K562 (cell line): ENCODE measurements around the gene VASH2. TPM values are rescaled to one million over a fixed set of nuclear protein-coding genes. Genes with fewer than 3 reads are reported as not detected.

ENCODE experiments used
- CBFA2T2 ChIP-seq: fragments of 450-650 bp; conservative IDR thresholded peaks from 2 replicates; pipeline ENCODE4 v1.6.1; 2017; ENCODE audit warnings: mild to moderate bottlenecking
- DDX20 ChIP-seq: fragments of 450-650 bp; IDR thresholded peaks from 2 replicates; pipeline ENCODE4 v1.6.1; 2016; ENCODE audit warnings: missing genetic modification characterization, low read depth, mild to moderate bottlenecking, missing compliant biosample characterization, moderate library complexity
- ETV5 ChIP-seq: sonication (generic); formaldehyde crosslinking; IDR thresholded peaks from 2 replicates; pipeline ENCODE4 v1.4.0; 2020; ENCODE audit warnings: low read depth, mild to moderate bottlenecking, missing genetic modification reagents
- GABPB2 ChIP-seq: fragments of 250-450 bp; sonication (Bioruptor Pico); conservative IDR thresholded peaks from 2 replicates; pipeline ENCODE4 v1.5.1; 2021; ENCODE audit warnings: mild to moderate bottlenecking
- GTF2E2 ChIP-seq: fragments of 200-800 bp; sonication (Bioruptor generic); IDR thresholded peaks from 2 replicates; pipeline ENCODE4 v1.6.1; 2016; ENCODE audit warnings: missing genetic modification characterization, missing compliant biosample characterization
- HDAC1 ChIP-seq, 2 experiments: fragments of 450-650 bp; IDR thresholded peaks; 2 replicates each; pipeline ENCODE4 v1.6.1; 2016 to 2017; ENCODE audit warnings: inconsistent platforms in 1 of 2, mild to moderate bottlenecking in 1 of 2, moderate library complexity in 1 of 2
- HDAC2 ChIP-seq: fragments of 450-650 bp; IDR thresholded peaks from 2 replicates; pipeline ENCODE4 v1.6.1; 2016; ENCODE audit warnings: mild to moderate bottlenecking
- HDGF ChIP-seq: fragments of 450-650 bp; IDR thresholded peaks from 2 replicates; pipeline ENCODE4 v1.6.1; 2016
- KDM4B ChIP-seq, 2 experiments: fragments of 450-650 bp in 1 of 2; sonication (generic) in 1 of 2; IDR thresholded peaks; 2 replicates each; pipeline ENCODE4 v1.6.1; 2016 to 2017; ENCODE audit warnings: borderline replicate concordance in 2 of 2, antibody characterized with exemption in 1 of 2, low read depth in 1 of 2, mild to moderate bottlenecking in 1 of 2
- MCM2 ChIP-seq: fragments of 450-650 bp; IDR thresholded peaks from 2 replicates; pipeline ENCODE4 v1.6.1; 2017; ENCODE audit warnings: low read depth, mild to moderate bottlenecking
- PCBP2 ChIP-seq: fragments of 200-400 bp; formaldehyde crosslinking; IDR thresholded peaks from 2 replicates; pipeline ENCODE4 v1.6.1; 2018; ENCODE audit warnings: low read length, low read depth, mild to moderate bottlenecking, moderate library complexity; ENCODE audit not compliant: poor library complexity, severe bottlenecking
- POLR2B ChIP-seq: fragments of 450-650 bp; IDR thresholded peaks from 2 replicates; pipeline ENCODE4 v1.6.1; 2018; ENCODE audit warnings: low read depth; ENCODE audit not compliant: partially characterized antibody
- PURB ChIP-seq: sonication (generic); formaldehyde crosslinking; IDR thresholded peaks from 2 replicates; pipeline ENCODE4 v1.9.0; 2021; ENCODE audit warnings: low read depth, mild to moderate bottlenecking, missing genetic modification reagents
- TCF7L2 ChIP-seq: fragments of 150-350 bp; IDR thresholded peaks from 2 replicates; pipeline ENCODE4 v1.6.1; 2016; ENCODE audit warnings: low read depth, mild to moderate bottlenecking, low read length, moderate library complexity
- TEAD1 ChIP-seq, 2 experiments: fragments of 450-650 bp in 1 of 2; sonication (generic) in 1 of 2; formaldehyde crosslinking; IDR thresholded peaks; 2 replicates each; pipeline versions ENCODE4 v1.4.0 to v1.8.0; 2020 to 2022; ENCODE audit warnings: mild to moderate bottlenecking in 2 of 2, missing genetic modification reagents in 1 of 2
- THRB ChIP-seq: fragments of 450-650 bp; formaldehyde crosslinking; conservative IDR thresholded peaks from 2 replicates; pipeline ENCODE4 v1.4.0; 2022; ENCODE audit warnings: mild to moderate bottlenecking, missing genetic modification characterization
- ZBTB5 ChIP-seq: fragments of 450-650 bp; IDR thresholded peaks from 2 replicates; pipeline ENCODE4 v1.6.1; 2017; ENCODE audit warnings: antibody characterized with exemption
- ZC3H8 ChIP-seq: fragments of 450-650 bp; IDR thresholded peaks from 2 replicates; pipeline ENCODE4 v1.6.1; 2017
- ZNF212 ChIP-seq: fragments of 450-650 bp; formaldehyde crosslinking; IDR thresholded peaks from 2 replicates; pipeline ENCODE4 v1.4.0; 2020; ENCODE audit warnings: mild to moderate bottlenecking
- ZNF274 ChIP-seq: IDR thresholded peaks from 2 replicates; pipeline ENCODE4 v1.6.1; 2011; ENCODE audit warnings: low read depth, mild to moderate bottlenecking, low read length, moderate library complexity, borderline replicate concordance
- ZNF583 ChIP-seq: fragments of 250-450 bp; sonication (Bioruptor Pico); IDR thresholded peaks from 2 replicates; pipeline ENCODE4 v1.4.0; 2020
- ZNF668 ChIP-seq: fragments of 250-450 bp; sonication (Bioruptor Pico); IDR thresholded peaks from 2 replicates; pipeline ENCODE4 v1.8.0; 2022; ENCODE audit warnings: mild to moderate bottlenecking, inconsistent platforms
- ZNF778 ChIP-seq: fragments of 450-650 bp; formaldehyde crosslinking; IDR thresholded peaks from 2 replicates; pipeline ENCODE4 v1.4.0; 2020; ENCODE audit warnings: mild to moderate bottlenecking, moderate library complexity
- ZNF780A ChIP-seq: fragments of 250-450 bp; sonication (Bioruptor Pico); IDR thresholded peaks from 2 replicates; pipeline ENCODE4 v1.5.0; 2021; ENCODE audit warnings: mild to moderate bottlenecking
- polyA plus RNA-seq, 8 experiments: library from polyadenylated mRNA; depleted of rRNA in 4 of 8; stranded (reverse) in 5 of 8; unstranded in 3 of 8; fragments of >200 nt; fragmentation: Nextera tagmentation in 2 of 8; fragmentation: Illumina TruSeq in 1 of 8; extraction: Ambion mirVana in 2 of 8; extraction: Trizol in 1 of 8; gene quantifications; 2 replicates each; pipeline versions ENCODE4 v1.2.1 to v1.2.3, GENCODE V29; 2011 to 2014; ENCODE audit warnings: inconsistent platforms in 1 of 8, missing spikeins in 1 of 8
- total RNA-seq, 7 experiments: library from RNA; depleted of rRNA in 6 of 7; stranded (reverse); fragments of >200 nt in 6 of 7; fragmentation: Illumina TruSeq in 2 of 7; extraction: Trizol in 2 of 7; gene quantifications; 2 replicates each; pipeline versions ENCODE4 v1.2.1 to v1.2.3, GENCODE V29; 2011 to 2021; ENCODE audit warnings: low replicate concordance in 1 of 7
- TF ChIP-seq, protein P1 (sequence below): sonication (generic); formaldehyde crosslinking; IDR thresholded peaks from 2 replicates; pipeline ENCODE4 v1.8.0; 2022; ENCODE audit warnings: missing genetic modification reagents, mild to moderate bottlenecking, borderline replicate concordance

VASH2 gene
- total and polyA plus RNA-seq, 9 of the 15 experiments (the other 6 are each of a cell fraction or from before 2014, with no cell fraction given): 0.04 to 0.40 (median 0.10) TPM; not detected in 1

GRCh38 chr1:213015099-213016050 lies 65.0 kb downstream of the VASH2 start, which contains the start of gene ANGEL2 (continued):
- no peak for TF ChIP-seq ZBTB5
- peak in 1 of 2 experiments; percentile 64; a peak in 1 of 4 replicates for TF ChIP-seq KDM4B (IDR thresholded peaks at IDR 0.05; ENCODE audit: borderline replicate concordance in 2 of 2, low read depth in 1 of 2)
- TF ChIP-seq POLR2B: peak; percentile 70
- TF ChIP-seq DDX20 (tag): peak; percentile 51; the same call in 1 of the 2 replicates
- TF ChIP-seq TEAD1 (CRISPR knock-in tag; IDR thresholded peaks at IDR 0.05): peak in 1 of 2 experiments; percentile 87; a peak in 2 of 4 replicates
- peak; percentile 58; the same call in 1 of the 2 replicates for TF ChIP-seq THRB
- no peak; a peak in 2 of 4 replicates for TF ChIP-seq HDAC1 (IDR thresholded peaks at IDR 0.05)
- no peak for TF ChIP-seq ZNF212 (CRISPR knock-in tag)
- no peak for TF ChIP-seq PCBP2
- no peak for TF ChIP-seq ETV5
- peak; percentile 12; the same call in 1 of the 2 replicates for TF ChIP-seq ZNF583 (CRISPR knock-in tag)
- TF ChIP-seq, protein P1, sequence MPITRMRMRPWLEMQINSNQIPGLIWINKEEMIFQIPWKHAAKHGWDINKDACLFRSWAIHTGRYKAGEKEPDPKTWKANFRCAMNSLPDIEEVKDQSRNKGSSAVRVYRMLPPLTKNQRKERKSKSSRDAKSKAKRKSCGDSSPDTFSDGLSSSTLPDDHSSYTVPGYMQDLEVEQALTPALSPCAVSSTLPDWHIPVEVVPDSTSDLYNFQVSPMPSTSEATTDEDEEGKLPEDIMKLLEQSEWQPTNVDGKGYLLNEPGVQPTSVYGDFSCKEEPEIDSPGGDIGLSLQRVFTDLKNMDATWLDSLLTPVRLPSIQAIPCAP (CRISPR knock-in tag): no peak
- no peak for TF ChIP-seq TCF7L2
- no peak for TF ChIP-seq MCM2
- TF ChIP-seq ZNF668: no peak
- no peak for TF ChIP-seq ZNF274
- peak; percentile 16; the same call in 1 of the 2 replicates for TF ChIP-seq HDAC2
- TF ChIP-seq HDGF: no peak
- TF ChIP-seq CBFA2T2: no peak
- no peak for TF ChIP-seq ZNF780A (CRISPR knock-in tag)
- TF ChIP-seq ZC3H8: no peak
- no peak for TF ChIP-seq ZNF778
- no peak; the same call in 1 of the 2 replicates for TF ChIP-seq GTF2E2
- no peak for TF ChIP-seq PURB (CRISPR knock-in tag)
- no peak for TF ChIP-seq GABPB2
